Mammary microvascular endothelial cell (primary cell): ENCODE data around the gene TFAP2A. TPM values are rescaled to one million over a fixed set of nuclear protein-coding genes. Genes with fewer than 3 reads are reported as not detected.

Experiments used
- total RNA-seq: library from RNA; depleted of rRNA; stranded (reverse); fragments of >200 nt; gene quantifications from 2 replicates; pipeline ENCODE4 v1.2.3, GENCODE V29; 2015

The TFAP2A gene
- not detected in 2 replicates for total RNA-seq

GRCh38 chr6:10414756-10415616 is at the start of gene TFAP2A:
TSS of gene TFAP2A (minus strand) at chr6:10415074. CDS start at chr6:10414991, 83 bp downstream.

Other genes with a start within 250 kb of the TFAP2A start
- 9.3 and 10.0 TPM in 2 replicates for gene GCNT2, start 106.3 kb upstream of the TFAP2A start, total RNA-seq